H1 (cell line): ENCODE measurements around the gene KIF26B.

ENCODE experiments used
- RFX5 ChIP-seq: IDR thresholded peaks from 2 replicates; pipeline ENCODE4 v1.6.1; 2011; ENCODE audit warnings: low read depth, low read length, improper control_type of control experiment, borderline replicate concordance
- TF ChIP-seq, protein P1 (sequence below): IDR thresholded peaks from 2 replicates; pipeline ENCODE4 v1.6.1; 2012; ENCODE audit warnings: low read length, inconsistent platforms

- TF ChIP-seq, protein P1, sequence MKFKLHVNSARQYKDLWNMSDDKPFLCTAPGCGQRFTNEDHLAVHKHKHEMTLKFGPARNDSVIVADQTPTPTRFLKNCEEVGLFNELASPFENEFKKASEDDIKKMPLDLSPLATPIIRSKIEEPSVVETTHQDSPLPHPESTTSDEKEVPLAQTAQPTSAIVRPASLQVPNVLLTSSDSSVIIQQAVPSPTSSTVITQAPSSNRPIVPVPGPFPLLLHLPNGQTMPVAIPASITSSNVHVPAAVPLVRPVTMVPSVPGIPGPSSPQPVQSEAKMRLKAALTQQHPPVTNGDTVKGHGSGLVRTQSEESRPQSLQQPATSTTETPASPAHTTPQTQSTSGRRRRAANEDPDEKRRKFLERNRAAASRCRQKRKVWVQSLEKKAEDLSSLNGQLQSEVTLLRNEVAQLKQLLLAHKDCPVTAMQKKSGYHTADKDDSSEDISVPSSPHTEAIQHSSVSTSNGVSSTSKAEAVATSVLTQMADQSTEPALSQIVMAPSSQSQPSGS, result no peak
- TF ChIP-seq RFX5, result no peak
Observed at GRCh38 chr1:245566952-245567351, 412.2 kb downstream of the KIF26B start.
